H9 (cell line): ENCODE results near the gene CDK15. TPM values are rescaled to one million over a fixed set of nuclear protein-coding genes. Genes with fewer than 3 reads are reported as not detected.

Experiments
- DNase-seq: peaks from one replicate; pipeline ENCODE4 v3.0.0-alpha.2; 2017
- H2AFZ ChIP-seq: one replicate; pipeline ENCODE4 v1.6.1; 2013; ENCODE audit warnings: mild to moderate bottlenecking, low read length, control low read depth, moderate library complexity
- H2AK5ac ChIP-seq: 2 replicates; pipeline ENCODE4 v1.6.1; 2013; ENCODE audit warnings: low read length, control low read depth, mixed read lengths; ENCODE audit not compliant: insufficient read length
- H2BK120ac ChIP-seq: one replicate; pipeline ENCODE4 v1.6.1; 2013; ENCODE audit warnings: low read depth, mild to moderate bottlenecking, low read length, control low read depth, inconsistent platforms; ENCODE audit not compliant: poor library complexity, severe bottlenecking
- H2BK12ac ChIP-seq: 2 replicates; pipeline ENCODE4 v1.6.1; 2013; ENCODE audit warnings: low read length, control low read depth, mixed read lengths, low read depth; ENCODE audit not compliant: insufficient read length
- H2BK15ac ChIP-seq: 2 replicates; pipeline ENCODE4 v1.6.1; 2013; ENCODE audit warnings: low read depth, low read length, control low read depth
- H2BK20ac ChIP-seq: one replicate; pipeline ENCODE4 v1.6.1; 2013; ENCODE audit warnings: low read depth, mild to moderate bottlenecking, low read length, control low read depth, inconsistent platforms; ENCODE audit not compliant: poor library complexity, severe bottlenecking
- H2BK5ac ChIP-seq: 2 replicates; pipeline ENCODE4 v1.6.1; 2013; ENCODE audit warnings: low read length, control low read depth, mixed read lengths; ENCODE audit not compliant: insufficient read length
- H3K14ac ChIP-seq: 2 replicates; pipeline ENCODE4 v1.6.1; 2013; ENCODE audit warnings: low read length, control low read depth; ENCODE audit not compliant: insufficient read depth
- H3K18ac ChIP-seq: 2 replicates; pipeline ENCODE4 v1.6.1; 2013; ENCODE audit warnings: low read depth, mild to moderate bottlenecking, mixed read lengths, low read length, control low read depth; ENCODE audit not compliant: insufficient read length
- H3K23ac ChIP-seq: 2 replicates; pipeline ENCODE4 v1.6.1; 2013; ENCODE audit warnings: low read length, control low read depth, mixed read lengths, low read depth; ENCODE audit not compliant: insufficient read length
- H3K23me2 ChIP-seq: 2 replicates; pipeline ENCODE4 v1.6.1; 2013; ENCODE audit warnings: low read depth, mild to moderate bottlenecking, mixed read lengths, low read length, control low read depth; ENCODE audit not compliant: insufficient read length, poor library complexity, severe bottlenecking
- H3K27ac ChIP-seq: 2 replicates; pipeline ENCODE4 v1.5.1; 2013; ENCODE audit warnings: low read length, control low read depth, mixed read lengths, low read depth; ENCODE audit not compliant: insufficient read length
- H3K27me3 ChIP-seq: 2 replicates; pipeline ENCODE4 v1.6.1; 2013; ENCODE audit warnings: low read length, control low read depth, inconsistent platforms; ENCODE audit not compliant: insufficient read depth
- H3K4ac ChIP-seq: 2 replicates; pipeline ENCODE4 v1.6.1; 2013; ENCODE audit warnings: low read depth, mild to moderate bottlenecking, control low read depth, inconsistent platforms, low read length, moderate library complexity
- H3K4me1 ChIP-seq: 2 replicates; pipeline ENCODE4 v1.6.1; 2013; ENCODE audit warnings: low read length, control low read depth, inconsistent platforms; ENCODE audit not compliant: insufficient read depth
- H3K4me2 ChIP-seq: 2 replicates; pipeline ENCODE4 v1.6.1; 2013; ENCODE audit warnings: low read length, control low read depth, mixed read lengths; ENCODE audit not compliant: insufficient read length, insufficient read depth
- H3K56ac ChIP-seq: 2 replicates; pipeline ENCODE4 v1.6.1; 2013; ENCODE audit warnings: low read depth, mild to moderate bottlenecking, mixed read lengths, low read length, control low read depth; ENCODE audit not compliant: insufficient read length
- H3K79me1 ChIP-seq: 2 replicates; pipeline ENCODE4 v1.6.1; 2013; ENCODE audit warnings: low read depth, mild to moderate bottlenecking, moderate library complexity, low read length, control low read depth, inconsistent platforms; ENCODE audit not compliant: insufficient read depth, poor library complexity, severe bottlenecking
- H3K79me2 ChIP-seq: 2 replicates; pipeline ENCODE4 v1.6.1; 2013; ENCODE audit warnings: low read length, control low read depth, inconsistent platforms; ENCODE audit not compliant: insufficient read depth
- H3K9ac ChIP-seq: 2 replicates; pipeline ENCODE4 v1.6.1; 2013; ENCODE audit warnings: low read length, control low read depth, mixed read lengths; ENCODE audit not compliant: insufficient read length; ENCODE audit errors: extremely low read depth
- H3K9me3 ChIP-seq: one replicate; pipeline ENCODE4 v1.6.1; 2013; ENCODE audit warnings: low read depth, low read length, inconsistent platforms; ENCODE audit not compliant: control insufficient read depth
- H3T11ph ChIP-seq: one replicate; pipeline ENCODE4 v1.6.1; 2013; ENCODE audit warnings: mild to moderate bottlenecking, low read length, control low read depth, inconsistent platforms
- H4K20me1 ChIP-seq: one replicate; pipeline ENCODE4 v1.6.1; 2013; ENCODE audit not compliant: control insufficient read depth, insufficient read length, insufficient read depth
- H4K5ac ChIP-seq: 2 replicates; pipeline ENCODE4 v1.6.1; 2013; ENCODE audit warnings: low read depth, mild to moderate bottlenecking, mixed read lengths, low read length, control low read depth; ENCODE audit not compliant: insufficient read length
- H4K8ac ChIP-seq: replicated peaks from 2 replicates; pipeline ENCODE4 v1.6.1; 2013; ENCODE audit warnings: low read length, control low read depth, mixed read lengths, low read depth; ENCODE audit not compliant: insufficient read length
- H4K91ac ChIP-seq: 2 replicates; pipeline ENCODE4 v1.6.1; 2013; ENCODE audit warnings: low read depth, mild to moderate bottlenecking, moderate library complexity, mixed read lengths, low read length, control low read depth; ENCODE audit not compliant: insufficient read length
- H3K27ac Mint-ChIP-seq, 3 experiments: 2 replicates in 2 of 3; 3 replicates in 1 of 3; pipeline ENCODE4 v1.8.0; 2020 to 2021; ENCODE audit warnings: mixed read lengths in 3 of 3, mild to moderate bottlenecking in 1 of 3, moderate library complexity in 1 of 3
- H3K27me3 Mint-ChIP-seq: 2 replicates; pipeline ENCODE4 v1.8.0; 2021; ENCODE audit warnings: low read depth, mild to moderate bottlenecking, moderate library complexity, mixed read lengths
- H3K36me3 Mint-ChIP-seq, 3 experiments: 2 replicates in 2 of 3; 3 replicates in 1 of 3; pipeline ENCODE4 v1.8.0; 2020 to 2021; ENCODE audit warnings: low read depth in 3 of 3, mixed read lengths in 3 of 3; ENCODE audit not compliant: insufficient read depth in 1 of 3
- H3K4me1 Mint-ChIP-seq, 2 experiments: 2 replicates each; pipeline ENCODE4 v1.8.0; 2020; ENCODE audit warnings: mixed read lengths in 2 of 2
- H3K4me3 Mint-ChIP-seq, 2 experiments: 2 replicates in 1 of 2; 3 replicates in 1 of 2; pipeline ENCODE4 v1.8.0; 2020 to 2021; ENCODE audit warnings: mild to moderate bottlenecking in 2 of 2, mixed read lengths in 2 of 2, moderate library complexity in 1 of 2
- H3K9me3 Mint-ChIP-seq, 2 experiments: 2 replicates in 1 of 2; 3 replicates in 1 of 2; pipeline ENCODE4 v1.8.0; 2020; ENCODE audit warnings: mild to moderate bottlenecking in 2 of 2, mixed read lengths in 2 of 2, moderate library complexity in 1 of 2
- CTCF ChIP-seq: fragments of 200-600 bp; sonication (generic); conservative IDR thresholded peaks from 3 replicates; pipeline ENCODE4 v1.8.0; 2021; ENCODE audit warnings: antibody characterized with exemption, mild to moderate bottlenecking
- WGBS: extraction: QIAGEN DNeasy Blood & Tissue Kit; methylation state at CpG from one replicate; pipeline ENCODE4 v1.1.7; 2013; ENCODE audit warnings: missing lambda C conversion rate, low lambda C conversion rate, mixed read lengths; ENCODE audit not compliant: insufficient read length; ENCODE audit errors: extremely low coverage; 5-methylcytosine and 5-hydroxymethylcytosine counted together
- total RNA-seq: library from RNA; stranded (reverse); gene quantifications from 2 replicates; pipeline ENCODE4 v1.2.1, GENCODE V29; 2021

Gene CDK15
- total RNA-seq, 1 experiment from 2014 or later: not detected

GRCh38 chr2:201790291-201790690 is 16.0 kb upstream of the CDK15 start:
- H3K23ac ChIP-seq: no peak overlapping the region
- no peak for DNase-seq
- H2BK120ac ChIP-seq: no peak overlapping the region
- no peak overlapping the region for H3K18ac ChIP-seq
- no CpG with 5 or more reads among the region's 3 CpGs for WGBS
- no peak overlapping the region for H2BK12ac ChIP-seq
- H4K8ac ChIP-seq: no peak overlapping the region
- no peak overlapping the region for H2BK15ac ChIP-seq
- H2BK20ac ChIP-seq: no peak overlapping the region
- Mint-ChIP-seq H3K9me3 (no peaks in the 10 kb centered on the region), H3K4me1 (no peaks in the 10 kb centered on the region), H3K27ac (peak overlapping the region in 2 of 3 experiments; percentile 10 to 56; a peak in 1 of 7 replicates), H3K4me3 (no peak overlapping the region), H3K36me3 (no peaks in the 10 kb centered on the region), H3K27me3 (peaks cover 3% of the 10 kb centered on the region; the same call in 1 of the 2 replicates)
- H3T11ph ChIP-seq: no peak overlapping the region
- no peaks in the 10 kb centered on the region for H3K4me1 ChIP-seq
- TF ChIP-seq CTCF: no peak
- no peak overlapping the region for H3K9ac ChIP-seq
- H3K23me2 ChIP-seq: no peaks in the 10 kb centered on the region
- no peak overlapping the region for H3K56ac ChIP-seq
- no peak overlapping the region for H4K5ac ChIP-seq
- H3K79me2 ChIP-seq: no peaks in the 10 kb centered on the region
- no peak overlapping the region for H3K4me2 ChIP-seq
- H3K9me3 ChIP-seq: no peaks in the 10 kb centered on the region
- no peak overlapping the region for H4K91ac ChIP-seq
- H2AFZ ChIP-seq: no peak overlapping the region
- no peaks in the 10 kb centered on the region for H3K27me3 ChIP-seq
- H3K14ac ChIP-seq: no peak overlapping the region
- no peaks in the 10 kb centered on the region for H4K20me1 ChIP-seq
- H2BK5ac ChIP-seq: no peak overlapping the region
- no peak overlapping the region for H2AK5ac ChIP-seq
- no peak overlapping the region for H3K4ac ChIP-seq
- no peak overlapping the region for H3K27ac ChIP-seq
- no peaks in the 10 kb centered on the region for H3K79me1 ChIP-seq
